ENCODE results near the gene ABCA1. TPM values are rescaled to one million over a fixed set of nuclear protein-coding genes. Genes with fewer than 3 reads are reported as not detected.

Gene ABCA1
- total RNA-seq, 1 donor: 73.1 TPM

GRCh38 chr9:104871961-104872527 is 55.9 kb downstream of the ABCA1 start:
- Histone ChIP-seq H3K27ac (ENCODE audit: low read depth, low read length) (peak overlapping the region; percentile 92), H3K36me3 (ENCODE audit: insufficient read depth, low read length) (no peaks in the 10 kb centered on the region), H3K9me3 (ENCODE audit: low read depth, low read length) (no peaks in the 10 kb centered on the region), H4K20me1 (ENCODE audit: insufficient read depth, low read length) (no peaks in the 10 kb centered on the region), H3K4me3 (ENCODE audit: insufficient read depth, low read length) (no peak overlapping the region), H3K27me3 (ENCODE audit: insufficient read depth, low read length) (no peaks in the 10 kb centered on the region), H3K79me2 (ENCODE audit: insufficient read depth, low read length) (no peaks in the 10 kb centered on the region), H3K4me2 (ENCODE audit: insufficient read depth, low read length) (no peak overlapping the region), H2AFZ (ENCODE audit: low read length) (no peak overlapping the region), H3K4me1 (ENCODE audit: insufficient read depth, low read length) (peaks cover 40% of the 10 kb centered on the region)
- no peak for DNase-seq (ENCODE audit: insufficient read length, low spot score, missing footprints)
- no peak for TF ChIP-seq CTCF (IDR thresholded peaks at IDR 0.05; ENCODE audit: extremely low read depth, low read depth, low read length)

- DNase-seq (ENCODE audit: insufficient read length, low spot score, missing footprints): no peak
- no peaks in the 10 kb centered on the region for H3K36me3 ChIP-seq (ENCODE audit: insufficient read depth, low read length)
- no peaks in the 10 kb centered on the region for H3K9me3 ChIP-seq (ENCODE audit: low read depth, low read length)
- H3K27ac ChIP-seq (ENCODE audit: low read depth, low read length): peak overlapping the region; percentile 49
- no peaks in the 10 kb centered on the region for H4K20me1 ChIP-seq (ENCODE audit: insufficient read depth, low read length)
- no peak overlapping the region for H2AFZ ChIP-seq (ENCODE audit: low read length)
- no peak for TF ChIP-seq CTCF (IDR thresholded peaks at IDR 0.05; ENCODE audit: extremely low read depth, low read depth, low read length)
- H3K4me2 ChIP-seq (ENCODE audit: insufficient read depth, low read length): no peak overlapping the region
- peaks cover 43% of the 10 kb centered on the region for H3K4me1 ChIP-seq (ENCODE audit: insufficient read depth, low read length)
- no peaks in the 10 kb centered on the region for H3K79me2 ChIP-seq (ENCODE audit: insufficient read depth, low read length)
- H3K4me3 ChIP-seq (ENCODE audit: insufficient read depth, low read length): no peak overlapping the region
- H3K27me3 ChIP-seq (ENCODE audit: insufficient read depth, low read length): no peaks in the 10 kb centered on the region
Observed at GRCh38 chr9:104869811-104870210, 58.1 kb downstream of the ABCA1 start.

- Histone ChIP-seq H3K36me3 (ENCODE audit: insufficient read depth, low read length) (no peaks in the 10 kb centered on the region), H2AFZ (ENCODE audit: low read length) (no peak overlapping the region), H3K4me3 (ENCODE audit: insufficient read depth, low read length) (no peak overlapping the region), H3K4me2 (ENCODE audit: insufficient read depth, low read length) (peak overlapping the region; percentile 3), H3K27me3 (ENCODE audit: insufficient read depth, low read length) (no peaks in the 10 kb centered on the region), H3K9me3 (ENCODE audit: low read depth, low read length) (no peaks in the 10 kb centered on the region), H3K79me2 (ENCODE audit: insufficient read depth, low read length) (no peaks in the 10 kb centered on the region), H3K27ac (ENCODE audit: low read depth, low read length) (peak overlapping the region; percentile 49), H4K20me1 (ENCODE audit: insufficient read depth, low read length) (no peaks in the 10 kb centered on the region), H3K4me1 (ENCODE audit: insufficient read depth, low read length) (peaks cover 50% of the 10 kb centered on the region)
- DNase-seq (ENCODE audit: insufficient read length, low spot score, missing footprints): peak; percentile 97
- no peak for TF ChIP-seq CTCF (IDR thresholded peaks at IDR 0.05; ENCODE audit: extremely low read depth, low read depth, low read length)
Observed at GRCh38 chr9:104868687-104869404, 59.1 kb downstream of the ABCA1 start.

GRCh38 chr9:104868303-104868686 is 59.7 kb downstream of the ABCA1 start:
- TF ChIP-seq CTCF (IDR thresholded peaks at IDR 0.05; ENCODE audit: extremely low read depth, low read depth, low read length): no peak
- no peak for DNase-seq (ENCODE audit: insufficient read length, low spot score, missing footprints)
- Histone ChIP-seq H3K4me3 (ENCODE audit: insufficient read depth, low read length) (no peak overlapping the region), H3K36me3 (ENCODE audit: insufficient read depth, low read length) (no peaks in the 10 kb centered on the region), H3K9me3 (ENCODE audit: low read depth, low read length) (no peaks in the 10 kb centered on the region), H4K20me1 (ENCODE audit: insufficient read depth, low read length) (no peaks in the 10 kb centered on the region), H2AFZ (ENCODE audit: low read length) (no peak overlapping the region), H3K27me3 (ENCODE audit: insufficient read depth, low read length) (no peaks in the 10 kb centered on the region), H3K27ac (ENCODE audit: low read depth, low read length) (peak overlapping the region; percentile 23), H3K4me1 (ENCODE audit: insufficient read depth, low read length) (peaks cover 50% of the 10 kb centered on the region), H3K4me2 (ENCODE audit: insufficient read depth, low read length) (no peak overlapping the region), H3K79me2 (ENCODE audit: insufficient read depth, low read length) (no peaks in the 10 kb centered on the region)

All from osteoblast (primary cell).